GM18858 (cell line): Measurements from ENCODE around the gene UNC50.

Experiments
- ATAC-seq: cut with Tn5 transposase; IDR thresholded peaks from one replicate; pipeline ENCODE4 v1.9.1; 2021; ENCODE audit not compliant: unreplicated experiment

UNC50 gene, protein sequence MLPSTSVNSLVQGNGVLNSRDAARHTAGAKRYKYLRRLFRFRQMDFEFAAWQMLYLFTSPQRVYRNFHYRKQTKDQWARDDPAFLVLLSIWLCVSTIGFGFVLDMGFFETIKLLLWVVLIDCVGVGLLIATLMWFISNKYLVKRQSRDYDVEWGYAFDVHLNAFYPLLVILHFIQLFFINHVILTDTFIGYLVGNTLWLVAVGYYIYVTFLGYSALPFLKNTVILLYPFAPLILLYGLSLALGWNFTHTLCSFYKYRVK

DNA sequence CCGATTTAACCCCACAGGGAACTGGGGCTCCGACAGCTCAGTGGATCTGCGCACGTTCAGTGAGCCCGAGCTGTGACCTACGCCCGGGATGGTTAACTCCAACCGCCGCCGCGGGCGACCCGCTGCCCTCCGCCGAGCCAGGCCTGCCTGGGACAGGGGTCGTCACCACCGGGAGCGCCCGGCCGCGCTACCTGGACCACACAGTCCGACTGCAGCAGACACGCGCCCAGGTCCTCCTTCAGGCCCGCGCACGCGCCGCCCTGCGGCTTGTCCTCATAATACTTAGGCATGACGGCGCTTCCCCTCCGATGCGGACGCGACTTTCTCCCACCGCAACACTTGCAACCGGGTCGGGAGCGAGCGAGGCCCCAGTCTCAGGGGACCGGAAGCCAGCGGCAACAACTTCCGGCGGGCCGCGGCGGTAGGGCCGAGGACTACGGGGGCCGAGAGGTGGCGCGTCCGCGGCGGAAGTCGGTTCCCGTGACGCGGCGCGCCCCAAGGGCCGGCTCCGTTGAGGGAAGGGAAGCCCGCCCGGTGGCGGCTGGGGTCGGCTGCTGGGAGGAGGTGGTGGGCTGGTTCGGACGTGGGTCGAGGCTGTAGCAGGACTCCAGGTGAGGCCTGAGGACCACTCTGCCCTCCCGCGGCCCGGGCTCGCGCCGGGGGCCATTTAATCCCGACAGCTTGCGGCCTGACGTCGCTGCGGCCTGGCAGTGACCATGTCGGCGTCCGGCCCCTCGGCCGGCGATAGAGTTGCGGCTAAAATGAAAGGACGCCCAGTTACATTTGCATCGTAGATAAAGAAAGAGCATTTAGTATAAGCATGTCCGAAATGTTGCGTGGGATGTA, at the start of gene UNC50, which contains the start of gene COA5:
Gene UNC50, plus strand, starts transcription at position 474 of the 846 bp plus-strand sequence. CDS start 1,171 bp downstream, outside the sequence.
Gene COA5, minus strand, starts transcription at position 397 of the 846 bp plus-strand sequence. Its CDS starts 107 bp downstream, at position 290.
- peak; percentile 64 for ATAC-seq

DNA sequence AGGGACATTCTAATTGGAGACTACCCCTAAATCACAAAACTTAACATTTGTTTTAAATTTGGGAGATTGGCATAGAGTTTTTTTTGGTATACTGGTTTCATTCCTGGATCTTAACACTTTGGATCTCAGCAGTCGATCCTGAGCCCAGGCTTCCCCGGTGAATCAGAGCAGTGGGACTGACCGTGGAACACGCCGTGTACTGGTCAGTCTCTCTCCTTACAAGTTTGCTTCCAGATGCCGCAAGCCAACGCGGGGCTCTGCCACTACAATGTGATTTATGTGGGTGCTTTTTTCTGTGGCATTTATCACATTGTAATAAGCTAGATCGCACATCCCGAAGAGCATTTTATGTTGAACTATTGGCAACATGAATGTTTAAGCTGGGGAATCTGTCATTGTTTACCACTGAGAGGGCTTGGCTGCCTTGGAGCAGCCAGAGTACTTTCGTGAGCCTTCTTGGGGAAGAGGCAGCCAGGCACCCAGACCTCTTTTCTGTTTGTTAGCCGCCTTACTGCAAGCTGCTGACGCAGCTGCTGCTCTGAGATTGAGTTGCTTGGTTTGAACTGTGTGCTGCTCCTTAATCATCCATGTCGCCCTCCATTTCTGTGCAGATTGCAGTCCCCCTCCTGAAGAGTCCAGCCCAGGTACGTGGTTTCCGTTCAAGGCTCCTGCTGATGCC, 49.4 kb upstream of the UNC50 start:
- ATAC-seq = no peak

DNA sequence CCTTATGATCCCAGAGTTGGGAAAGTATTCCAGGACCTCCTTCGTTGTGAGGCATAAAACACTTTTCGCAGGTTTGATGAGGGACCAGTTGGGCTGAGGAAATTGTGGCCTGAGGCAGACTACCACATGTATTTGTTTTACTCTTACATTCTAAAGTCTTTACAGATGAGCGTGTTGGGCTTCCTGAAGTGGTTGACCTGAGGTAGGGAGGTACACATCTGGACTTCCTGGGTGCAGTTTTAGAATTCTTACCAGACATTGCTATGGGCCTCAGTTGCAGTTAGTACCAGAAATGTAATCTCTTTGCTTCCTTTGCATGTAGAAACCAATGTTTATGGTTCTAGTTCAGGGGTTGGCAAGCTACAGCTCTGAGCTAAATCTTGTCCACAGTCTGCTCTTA, 48.8 kb upstream of the UNC50 start:
- ATAC-seq = no peak

DNA sequence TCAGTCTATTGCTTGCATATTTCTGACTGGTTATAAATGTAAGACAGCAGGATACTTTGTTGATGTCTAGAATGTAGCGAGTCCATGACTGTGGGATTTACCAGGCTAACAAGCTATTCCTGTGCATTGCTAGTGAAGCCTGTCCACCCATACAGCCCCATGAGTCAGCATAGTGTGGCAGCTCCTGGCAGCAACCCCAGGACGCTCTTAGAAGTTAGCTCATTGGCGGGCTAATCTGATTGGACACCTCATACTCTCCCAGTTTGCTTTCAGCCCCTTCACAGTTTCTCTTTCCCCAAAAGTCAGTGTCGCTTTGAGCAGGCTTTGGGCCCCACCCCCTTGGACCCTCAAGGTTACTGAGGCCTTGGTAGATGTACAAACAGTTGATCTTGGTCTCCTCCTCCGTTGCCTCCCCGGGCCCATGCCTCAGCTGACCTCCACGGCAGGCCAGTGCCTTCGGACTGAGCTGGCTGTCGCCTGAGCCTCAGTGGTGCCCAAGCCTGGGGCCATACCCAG, 48.1 kb upstream of the UNC50 start:
- ATAC-seq = no peak

DNA sequence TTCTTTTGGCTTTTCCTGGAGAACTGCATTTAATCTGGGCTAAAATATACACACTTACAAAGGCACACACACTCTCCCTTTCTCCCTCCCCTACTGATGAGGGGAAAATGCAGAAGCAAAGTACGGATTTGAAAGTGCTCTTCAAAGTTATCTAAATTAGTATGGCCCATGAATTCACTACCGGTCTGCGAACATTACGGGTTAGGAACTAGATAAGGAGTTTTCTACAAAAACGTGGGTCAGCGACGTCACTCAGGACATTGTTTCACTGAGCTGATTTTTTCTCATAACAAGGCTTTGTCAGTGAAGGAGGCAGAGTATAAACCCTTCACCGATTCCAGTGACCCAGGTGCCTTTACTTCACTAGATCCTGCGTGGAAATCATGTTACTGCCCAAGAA, 47.4 kb upstream of the UNC50 start:
- ATAC-seq = no peak

DNA sequence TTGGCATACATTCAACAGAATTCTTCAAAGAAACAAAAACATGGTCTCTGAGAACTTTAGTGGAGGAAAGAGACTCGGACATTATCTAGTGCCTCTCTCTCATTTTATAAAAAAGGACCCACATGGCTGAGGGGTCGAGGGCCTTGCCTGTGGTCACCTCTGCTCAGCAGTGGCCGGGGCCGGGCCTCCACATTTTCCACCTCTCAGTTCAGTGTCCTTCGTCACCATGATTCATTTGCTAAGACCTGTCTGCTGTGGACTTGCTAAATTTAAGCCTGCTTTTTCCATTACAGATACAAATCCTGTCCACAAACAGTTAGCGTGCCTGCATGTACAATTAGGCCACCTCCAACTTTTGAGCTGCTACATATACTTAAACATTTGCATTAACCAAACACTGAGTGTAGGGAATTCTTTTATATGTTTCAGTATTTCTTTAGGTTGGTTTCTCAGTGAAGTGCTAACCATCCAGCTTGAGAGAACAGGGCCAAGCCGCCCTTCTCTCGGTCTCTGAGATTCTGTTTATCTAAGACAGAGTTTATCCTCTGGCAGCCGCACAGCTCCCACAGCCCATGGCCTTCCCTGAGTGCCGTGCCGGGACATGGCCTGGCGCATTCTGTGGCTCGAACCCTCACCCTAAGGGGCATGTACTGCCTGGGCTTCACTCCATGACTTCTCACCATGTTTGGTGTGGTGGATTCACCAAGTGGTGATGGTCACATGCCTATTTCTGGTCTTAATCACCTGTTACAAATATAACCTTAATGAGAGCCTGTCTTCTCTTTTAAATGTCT, 46.3 kb upstream of the UNC50 start:
- ATAC-seq = no peak

DNA sequence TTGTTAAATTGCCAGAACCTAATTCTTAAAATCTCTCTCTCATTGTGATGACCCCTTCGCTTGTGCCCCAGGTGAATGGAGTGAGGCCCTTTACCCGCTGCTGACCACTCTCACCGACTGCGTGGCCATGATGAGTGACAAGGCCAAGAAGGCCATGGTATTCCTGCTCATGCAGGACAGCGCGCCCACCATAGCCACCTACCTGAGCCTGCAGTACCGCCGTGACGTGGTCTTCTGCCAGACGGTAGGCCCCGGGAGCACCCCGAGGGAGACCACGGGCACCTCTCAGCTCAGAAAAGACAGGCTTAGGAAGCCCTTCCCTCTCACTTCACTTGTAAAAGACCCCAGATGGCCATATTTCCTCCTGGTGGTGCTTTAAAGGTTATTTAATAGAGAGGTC, 45.0 kb upstream of the UNC50 start:
- ATAC-seq = no peak

DNA sequence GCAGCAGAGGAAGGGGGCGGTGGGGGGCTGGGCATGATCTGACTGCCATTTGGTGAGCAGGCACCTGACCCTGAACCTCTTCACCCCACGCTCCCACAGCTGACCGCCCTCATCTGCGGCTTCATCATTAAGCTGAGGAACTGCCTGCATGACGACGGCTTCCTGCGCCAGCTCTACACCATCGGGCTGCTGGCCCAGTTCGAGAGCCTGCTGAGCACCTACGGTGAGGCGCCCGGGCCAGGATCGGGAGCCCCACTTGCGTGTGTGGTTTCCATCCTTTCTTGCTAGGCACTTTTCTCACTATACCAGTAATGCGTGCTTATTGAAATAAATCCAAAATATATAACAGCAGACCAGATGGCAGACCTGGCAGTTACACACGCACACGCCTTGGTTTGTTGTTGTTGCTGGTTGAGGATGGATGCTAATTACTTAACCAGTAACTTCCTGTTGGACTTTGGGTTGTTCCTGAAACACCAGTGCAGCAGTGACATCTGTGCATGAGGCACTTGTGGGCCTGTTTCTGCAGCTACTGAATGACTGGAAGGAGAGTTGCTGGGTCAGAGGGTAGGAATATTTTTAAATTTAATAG, 43.8 kb upstream of the UNC50 start:
- no peak for ATAC-seq

DNA sequence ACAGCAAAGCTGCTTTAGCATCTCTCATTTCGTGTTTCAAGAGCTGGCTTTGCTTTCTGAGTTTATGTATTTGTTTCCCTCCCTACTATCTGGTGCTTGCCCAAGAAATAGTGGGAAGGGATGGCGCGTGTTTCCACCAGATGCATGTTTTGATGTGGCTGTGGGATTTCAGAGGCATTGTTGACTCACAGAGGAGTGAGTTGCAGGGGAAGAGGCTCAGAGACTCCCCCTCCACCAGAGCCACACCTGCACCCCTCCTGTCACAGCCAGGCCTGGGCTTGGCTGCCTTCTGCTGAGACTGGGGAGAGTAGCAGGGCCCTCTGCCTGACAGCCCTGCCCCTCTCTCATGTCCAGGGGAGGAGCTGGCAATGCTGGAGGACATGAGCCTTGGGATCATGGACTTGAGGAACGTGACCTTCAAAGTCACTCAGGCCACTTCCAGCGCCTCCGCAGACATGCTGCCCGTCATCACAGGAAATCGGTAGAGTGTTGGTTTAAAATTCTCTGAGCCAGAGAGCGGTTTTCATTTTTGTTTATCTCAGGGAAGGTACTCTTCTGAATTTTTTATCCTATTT, 43.0 kb upstream of the UNC50 start:
- ATAC-seq = no peak

DNA sequence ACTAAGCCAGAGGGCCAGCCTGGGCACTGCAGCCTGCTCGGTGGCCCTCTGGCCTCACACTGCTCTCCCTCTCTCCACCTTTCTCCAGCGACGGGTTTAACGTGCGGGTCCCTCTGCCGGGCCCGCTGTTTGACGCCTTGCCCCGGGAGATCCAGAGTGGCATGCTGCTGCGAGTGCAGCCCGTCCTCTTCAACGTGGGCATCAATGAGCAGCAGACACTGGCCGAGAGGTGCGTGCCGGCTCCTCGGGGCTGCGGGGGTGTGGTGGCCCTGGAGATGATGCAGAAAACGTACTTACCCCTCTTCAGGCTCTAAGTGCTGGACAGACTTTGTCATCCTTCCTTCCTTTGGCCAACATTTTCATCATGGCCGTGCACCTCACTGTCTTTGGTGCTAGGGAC, 42.4 kb upstream of the UNC50 start:
- no peak for ATAC-seq

DNA sequence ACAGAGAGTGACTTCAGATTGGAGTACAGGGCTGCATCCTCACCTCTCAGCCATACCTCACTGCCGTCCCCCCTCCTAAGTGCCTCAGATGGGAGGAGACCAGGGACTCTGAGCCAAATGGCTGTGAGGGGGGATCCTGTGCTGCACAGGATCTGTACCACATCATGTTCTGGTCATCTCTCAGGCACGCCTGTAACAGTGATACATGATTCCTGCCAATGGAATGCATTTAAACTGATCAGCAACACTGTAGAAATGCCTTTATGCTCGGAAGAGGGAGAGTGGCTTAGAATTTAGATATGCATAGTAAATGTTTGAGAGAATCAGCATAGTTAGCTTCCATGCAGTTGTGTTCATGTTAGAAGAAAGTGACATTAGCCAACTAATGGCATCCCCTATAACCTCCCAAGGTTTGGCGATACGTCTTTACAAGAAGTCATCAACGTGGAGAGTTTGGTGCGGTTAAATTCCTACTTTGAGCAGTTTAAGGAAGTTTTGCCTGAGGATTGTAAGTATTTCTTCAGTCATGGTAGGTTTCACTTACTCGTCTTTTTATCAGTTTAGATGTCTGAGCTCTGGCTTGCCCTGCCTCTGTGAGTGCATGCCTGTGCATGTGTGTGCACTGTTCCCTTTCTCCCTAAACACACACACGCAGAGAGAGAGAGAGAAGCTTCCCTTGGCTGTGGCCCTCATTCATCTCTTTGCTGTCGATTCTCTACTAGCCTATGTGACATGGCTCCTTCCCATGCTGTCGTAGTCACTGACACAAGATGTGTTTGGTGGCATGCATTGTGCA, 40.0 kb upstream of the UNC50 start:
- ATAC-seq = no peak

DNA sequence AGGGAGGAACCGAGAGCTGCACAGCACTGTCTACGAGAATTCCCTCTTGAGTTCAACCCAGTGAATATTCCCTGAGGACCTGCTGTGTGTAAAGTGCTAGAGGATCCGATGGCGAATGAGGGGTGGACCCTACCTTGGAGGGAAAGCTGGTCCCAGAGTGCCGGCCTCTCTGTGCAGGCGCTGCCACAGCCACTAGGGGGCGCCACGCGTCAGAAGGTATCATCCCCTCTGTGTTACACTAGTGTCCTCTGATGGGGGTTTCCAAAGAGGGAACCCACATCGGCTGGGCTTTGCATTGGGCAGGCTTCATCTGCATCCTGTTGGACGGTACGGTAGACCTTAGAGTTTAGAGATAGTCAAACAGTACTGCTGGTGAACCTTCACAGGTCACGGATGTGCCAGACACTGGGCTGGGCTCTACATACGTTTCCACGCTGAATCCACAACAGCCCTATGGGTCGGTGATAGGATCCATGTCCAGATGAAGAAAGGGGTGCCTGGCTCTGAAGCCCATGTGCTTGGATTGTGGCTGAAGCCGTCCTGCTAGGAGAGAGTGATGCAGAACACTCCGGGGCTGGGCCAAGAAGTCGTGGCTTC, 39.1 kb upstream of the UNC50 start:
- ATAC-seq = no peak

DNA sequence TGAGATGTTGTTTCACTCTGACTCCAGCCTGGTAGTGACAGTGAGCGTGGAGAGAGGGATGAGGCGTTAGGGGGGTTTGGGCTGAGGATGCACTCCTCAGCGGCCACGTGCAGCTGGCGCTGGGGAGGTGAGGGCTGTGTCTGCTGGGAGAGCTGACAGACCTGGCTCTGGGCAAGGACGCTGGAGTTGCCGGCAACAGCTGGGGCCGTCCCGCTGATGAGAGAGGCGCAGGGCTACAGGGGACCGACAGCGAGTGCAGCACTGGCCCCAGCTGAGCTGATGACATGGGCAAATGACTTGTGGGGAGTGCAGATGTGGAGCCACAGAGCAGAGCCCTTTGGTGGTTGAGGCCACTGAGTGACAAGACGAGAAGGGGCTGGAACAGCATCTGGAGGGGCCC, 38.5 kb upstream of the UNC50 start:
- no peak for ATAC-seq

DNA sequence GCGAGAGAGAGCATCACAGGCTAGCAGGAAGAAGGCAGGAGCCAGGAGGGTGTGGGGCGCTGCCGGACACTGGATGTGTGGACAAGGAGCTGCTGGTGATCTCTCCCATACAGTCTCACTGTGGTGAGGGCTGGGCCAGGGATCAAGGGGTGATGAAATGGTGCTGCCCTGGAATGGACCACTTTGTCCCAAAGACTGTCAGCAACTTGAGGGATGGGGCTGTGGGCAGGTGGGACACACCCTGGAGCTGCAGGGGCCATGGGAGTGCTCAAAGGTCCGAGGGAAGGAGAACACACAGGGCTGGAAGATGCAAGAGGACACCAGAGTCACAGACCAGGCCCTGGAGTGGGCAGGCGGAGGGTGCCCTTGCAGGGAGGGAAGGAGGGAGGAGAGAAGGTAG, 38.0 kb upstream of the UNC50 start:
- no peak for ATAC-seq

DNA sequence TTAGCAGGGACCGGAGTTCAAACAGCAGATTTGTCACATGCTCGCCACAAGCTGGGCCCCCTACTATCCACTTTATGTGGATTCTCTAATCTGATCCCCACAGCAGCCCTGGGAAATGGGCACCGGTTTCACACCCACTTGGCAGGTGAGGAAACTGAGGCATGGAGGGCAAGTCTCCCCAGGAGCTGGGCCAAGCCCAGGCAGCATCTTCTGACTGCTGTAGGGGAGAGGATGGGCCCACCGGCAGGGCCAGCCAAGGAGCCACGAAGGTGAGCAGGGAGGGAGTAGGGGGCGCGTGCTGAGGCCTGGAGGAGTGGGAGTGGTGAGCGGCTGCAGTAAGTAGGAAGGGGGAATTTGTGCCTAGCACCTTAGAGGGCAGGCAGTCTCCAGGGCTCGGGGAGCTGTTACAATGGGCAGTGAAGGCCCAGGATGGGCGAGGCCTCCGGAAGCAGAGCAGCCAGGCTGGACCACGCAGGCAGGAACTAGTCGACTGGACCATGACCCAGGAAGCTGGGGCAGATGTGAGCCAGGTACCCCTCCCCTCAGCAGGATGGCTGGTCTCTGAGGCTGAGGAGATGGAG, 37.2 kb upstream of the UNC50 start:
- no peak for ATAC-seq

DNA sequence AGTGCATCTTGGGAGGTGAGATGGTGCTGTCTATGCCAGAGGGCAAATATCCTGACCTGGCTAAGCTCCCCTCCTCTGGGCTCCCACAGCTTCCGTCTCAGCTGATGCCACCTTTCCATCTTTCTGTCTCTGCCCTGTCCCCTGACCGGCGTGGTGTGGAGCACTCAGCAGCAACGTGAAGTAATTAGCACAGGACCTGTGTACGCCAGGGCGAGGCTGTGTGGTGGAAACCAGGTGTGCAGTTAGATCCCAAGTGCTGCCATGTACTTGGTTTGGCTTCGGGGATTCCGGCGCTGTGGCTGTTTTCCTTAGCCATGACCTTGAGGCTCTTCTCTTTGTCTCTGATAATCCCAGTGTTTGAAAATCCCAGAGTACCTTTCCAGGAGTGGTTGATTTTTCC, 36.6 kb upstream of the UNC50 start:
- no peak for ATAC-seq

DNA sequence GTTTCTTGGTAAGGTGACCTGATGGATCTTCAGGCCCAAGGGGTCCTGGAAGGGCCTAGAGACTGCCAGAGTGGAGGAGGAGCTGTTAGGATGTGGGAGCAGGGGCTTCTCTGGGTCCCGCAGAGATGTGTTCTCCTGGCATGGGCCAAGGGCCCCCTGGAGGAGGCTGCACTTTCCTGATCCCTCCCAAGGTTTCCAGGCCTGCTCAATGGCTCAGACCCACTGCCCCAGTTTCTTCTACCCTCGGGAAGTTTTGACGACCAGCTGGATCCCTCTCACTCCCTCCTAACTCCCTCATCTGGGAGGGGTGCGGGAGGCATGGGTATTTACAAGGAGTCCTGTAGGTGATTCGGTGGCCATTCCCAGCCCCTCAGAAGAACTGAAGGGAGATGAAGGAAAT, 36.2 kb upstream of the UNC50 start:
- no peak for ATAC-seq

DNA sequence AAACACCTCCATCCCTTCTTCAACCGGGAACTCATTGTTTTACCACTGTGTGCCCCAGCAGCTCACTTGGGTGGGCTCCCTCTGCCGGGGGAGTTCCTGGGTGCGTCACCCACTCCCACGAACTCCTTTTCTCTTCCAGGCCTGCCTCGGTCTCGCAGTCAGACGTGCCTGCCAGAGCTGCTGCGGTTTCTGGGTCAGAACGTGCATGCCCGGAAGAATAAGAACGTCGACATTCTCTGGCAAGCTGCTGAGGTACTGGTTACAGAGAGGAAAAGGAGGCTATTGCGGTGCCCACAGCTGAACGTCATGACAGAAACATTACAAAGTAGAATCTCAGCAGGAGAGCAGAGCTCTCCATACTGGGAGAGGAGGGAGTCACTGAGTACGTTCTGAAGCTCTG, 35.7 kb upstream of the UNC50 start:
- no peak for ATAC-seq

DNA sequence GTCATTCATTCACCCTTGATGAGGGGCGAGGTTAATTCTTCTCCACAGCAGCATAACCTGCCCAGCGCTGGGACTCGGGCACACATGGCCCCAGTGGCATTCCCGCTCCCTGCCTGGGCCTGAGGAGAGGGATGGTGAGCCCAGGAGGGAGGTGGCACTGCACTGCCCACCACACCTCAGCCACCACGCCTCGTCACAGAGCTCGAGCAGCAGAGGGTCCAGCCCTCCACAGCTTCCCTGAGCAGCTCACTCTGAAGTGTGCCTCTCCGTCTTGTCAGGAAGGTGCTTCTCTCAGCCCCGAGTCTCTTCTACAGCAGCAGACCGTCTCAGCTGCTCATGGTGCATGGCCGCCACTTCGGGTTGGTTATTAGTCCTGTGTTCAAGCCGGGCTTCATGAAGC, 35.0 kb upstream of the UNC50 start:
- ATAC-seq = no peak
